Dendritic cell treated with granulocyte-macrophage colony-stimulating factor and Interleukin-4, amounts not matched to agents 40 ng/mL and 50 ng/mL, for 4 days (primary cell): ENCODE results near the gene CEP83.
A peak's percentile ranks its signal among the peaks of the same experiment; 100 is the strongest.
"Not testable (repeated sequence)": the region's sequence is repeated elsewhere in the genome, so short reads cannot be mapped to it uniquely, and the experiment has no call there.

Source experiments
- H3K27ac Mint-ChIP-seq: one replicate; pipeline ENCODE4 v1.8.0; 2022; ENCODE audit warnings: mild to moderate bottlenecking, mixed read lengths
- H3K27me3 Mint-ChIP-seq: one replicate; pipeline ENCODE4 v1.8.0; 2022; ENCODE audit warnings: mild to moderate bottlenecking, mixed read lengths
- H3K36me3 Mint-ChIP-seq: one replicate; pipeline ENCODE4 v1.8.0; 2022; ENCODE audit warnings: low read depth, mixed read lengths
- H3K4me1 Mint-ChIP-seq: one replicate; pipeline ENCODE4 v1.8.0; 2022; ENCODE audit warnings: low read depth, mixed read lengths
- H3K4me3 Mint-ChIP-seq: one replicate; pipeline ENCODE4 v1.8.0; 2022; ENCODE audit warnings: mild to moderate bottlenecking, moderate library complexity, mixed read lengths
- H3K9me3 Mint-ChIP-seq: one replicate; pipeline ENCODE4 v1.8.0; 2022; ENCODE audit warnings: mixed read lengths
- intact Hi-C: fragments of 100-400 bp; cut with micrococcal nuclease; formaldehyde crosslinking; loops from one replicate; pipeline ENCODE4 v1.15.0; 2022

The CEP83 gene

DNA sequence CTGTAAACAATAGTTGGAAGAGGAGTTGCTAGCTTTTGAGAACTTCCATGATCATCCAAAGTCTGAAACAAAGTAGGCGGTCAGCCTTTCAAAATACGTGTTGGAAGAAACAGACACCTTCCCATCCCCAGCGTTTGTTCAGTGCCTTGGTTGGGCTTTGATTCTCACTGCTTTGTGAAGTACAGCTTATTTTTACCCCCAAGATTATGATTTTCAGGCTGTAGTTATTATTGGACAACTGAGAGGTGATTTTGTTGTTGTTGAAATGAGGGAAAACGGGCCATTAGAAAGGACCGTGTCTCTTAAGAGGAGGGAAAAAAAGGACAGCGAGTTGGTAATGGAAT lies 921 bp upstream of the CEP83 start:
- H3K9me3 Mint-ChIP-seq = no peaks in the 10 kb centered on the region
- H3K4me3 Mint-ChIP-seq = peak overlapping the region; percentile 97
- intact Hi-C loops = no loop called here
- peaks cover 6% of the 10 kb centered on the region for H3K36me3 Mint-ChIP-seq
- peaks cover 8% of the 10 kb centered on the region for H3K4me1 Mint-ChIP-seq
- H3K27me3 Mint-ChIP-seq = peaks cover 2% of the 10 kb centered on the region
- H3K27ac Mint-ChIP-seq = peak overlapping the region; percentile 88

DNA sequence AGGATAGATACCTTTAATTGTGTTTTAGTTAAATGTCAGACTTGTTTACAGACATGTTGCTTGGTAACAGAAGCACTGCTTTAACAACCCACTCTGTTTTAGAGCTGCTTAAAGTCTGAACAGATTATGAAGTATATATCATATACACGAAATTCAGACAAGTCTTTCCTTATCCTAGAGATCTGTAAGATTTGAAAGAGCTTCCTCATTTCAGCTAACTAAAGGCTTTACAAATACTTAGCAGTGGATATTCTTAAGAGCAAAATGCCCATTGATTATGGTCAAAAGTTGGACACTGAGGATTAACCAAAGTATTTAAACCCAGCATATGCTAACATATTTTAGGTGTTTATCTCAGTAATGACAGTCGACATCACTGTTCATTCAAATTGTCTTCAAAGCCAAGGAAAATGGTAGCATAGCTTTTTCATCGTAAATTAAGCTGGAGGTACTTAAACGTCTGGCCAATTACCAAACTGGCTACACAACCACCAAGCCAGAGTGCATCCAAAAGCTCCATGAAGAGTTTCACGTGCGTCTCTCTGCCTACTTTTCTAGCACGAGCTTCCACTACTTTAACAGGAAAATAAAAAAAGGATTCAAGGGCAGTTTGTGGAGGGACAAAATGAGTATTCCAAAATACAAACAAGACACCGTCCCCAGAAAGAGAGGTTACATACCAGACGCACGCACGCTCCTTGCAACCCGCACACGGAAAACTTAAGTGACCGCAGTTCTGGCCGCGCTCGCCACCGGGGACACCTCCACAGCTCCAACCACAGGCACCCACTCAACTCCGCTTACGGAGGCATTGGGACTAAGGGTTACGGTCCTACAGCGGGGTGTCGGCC lies 565 bp downstream of the CEP83 start:
- intact Hi-C loops = no loop called here
- H3K27me3 Mint-ChIP-seq = peaks cover 2% of the 10 kb centered on the region
- H3K27ac Mint-ChIP-seq = peak overlapping the region; percentile 88
- peaks cover 8% of the 10 kb centered on the region for H3K9me3 Mint-ChIP-seq
- H3K4me1 Mint-ChIP-seq = peaks cover 8% of the 10 kb centered on the region
- H3K36me3 Mint-ChIP-seq = peaks cover 16% of the 10 kb centered on the region
- peak overlapping the region; percentile 97 for H3K4me3 Mint-ChIP-seq

DNA sequence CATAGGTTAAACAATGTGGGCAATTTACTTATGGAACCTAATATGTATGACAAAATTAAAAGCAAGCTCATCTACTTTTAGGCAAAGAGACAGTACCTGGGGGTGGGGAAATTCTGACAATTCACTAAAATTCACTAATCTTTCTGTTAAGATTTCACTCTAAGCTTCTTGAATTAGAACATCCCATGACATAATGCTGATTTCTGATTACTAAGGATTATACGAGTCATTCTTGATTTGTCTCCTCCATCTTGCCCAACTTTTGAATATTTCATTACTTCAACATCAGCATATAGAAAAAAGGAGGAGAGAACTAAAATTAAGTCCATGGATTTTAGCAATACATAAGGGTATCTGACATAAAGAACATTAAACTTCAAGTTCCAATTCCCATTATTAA lies 2.4 kb downstream of the CEP83 start:
- H3K27ac Mint-ChIP-seq = no peak overlapping the region
- peaks cover 8% of the 10 kb centered on the region for H3K4me1 Mint-ChIP-seq
- H3K27me3 Mint-ChIP-seq = no peaks in the 10 kb centered on the region
- intact Hi-C loops = no loop called here
- peaks cover 8% of the 10 kb centered on the region for H3K9me3 Mint-ChIP-seq
- peaks cover 24% of the 10 kb centered on the region for H3K36me3 Mint-ChIP-seq
- no peak overlapping the region for H3K4me3 Mint-ChIP-seq

DNA sequence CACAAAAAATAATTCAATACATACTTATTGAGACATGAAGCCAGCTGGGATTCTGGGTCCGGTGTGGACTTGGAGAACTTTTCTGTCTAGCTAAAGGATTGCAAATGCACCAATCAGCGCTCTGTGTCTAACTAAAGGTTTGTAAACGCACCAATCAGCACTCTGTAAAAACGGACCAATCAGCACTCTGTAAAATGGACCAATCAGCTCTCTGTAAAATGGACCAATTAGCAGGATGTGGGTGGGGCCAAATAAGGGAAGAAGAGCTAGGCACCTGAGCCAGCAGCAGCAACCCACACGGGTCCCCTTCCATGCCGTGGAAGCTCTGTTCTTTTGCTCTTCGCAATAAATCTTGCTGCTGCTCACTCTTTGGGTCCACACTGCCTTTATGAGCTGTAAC lies 5.3 kb downstream of the CEP83 start:
- H3K4me3 Mint-ChIP-seq, H3K4me1 Mint-ChIP-seq, H3K27me3 Mint-ChIP-seq, H3K27ac Mint-ChIP-seq, H3K9me3 Mint-ChIP-seq, intact Hi-C loops: not testable (repeated sequence)
- peaks cover 20% of the 10 kb centered on the region for H3K36me3 Mint-ChIP-seq

DNA sequence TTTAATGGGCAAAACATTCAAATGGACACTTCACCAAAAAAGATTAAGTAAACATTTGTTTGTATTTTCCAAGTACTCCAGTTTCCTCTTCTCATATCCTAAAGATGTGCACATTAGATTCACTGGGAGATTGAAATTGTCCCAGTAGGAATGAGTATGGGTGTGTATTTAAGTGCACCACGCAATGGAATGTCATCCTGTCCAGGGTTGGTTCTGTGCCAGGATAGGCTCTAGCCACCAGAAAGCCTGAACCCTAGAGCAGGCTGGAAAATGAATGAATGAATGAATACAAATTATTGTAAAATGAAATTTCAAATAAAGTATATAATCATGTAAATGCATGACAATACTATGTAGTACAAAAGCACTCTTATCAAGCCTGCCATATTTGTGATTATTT lies 14.0 kb downstream of the CEP83 start:
- Mint-ChIP-seq H3K9me3 (peaks cover 29% of the 10 kb centered on the region), H3K4me3 (no peak overlapping the region), H3K27me3 (no peaks in the 10 kb centered on the region), H3K4me1 (no peaks in the 10 kb centered on the region), H3K27ac (no peak overlapping the region), H3K36me3 (peaks cover 9% of the 10 kb centered on the region)
- intact Hi-C loops = no loop called here

DNA sequence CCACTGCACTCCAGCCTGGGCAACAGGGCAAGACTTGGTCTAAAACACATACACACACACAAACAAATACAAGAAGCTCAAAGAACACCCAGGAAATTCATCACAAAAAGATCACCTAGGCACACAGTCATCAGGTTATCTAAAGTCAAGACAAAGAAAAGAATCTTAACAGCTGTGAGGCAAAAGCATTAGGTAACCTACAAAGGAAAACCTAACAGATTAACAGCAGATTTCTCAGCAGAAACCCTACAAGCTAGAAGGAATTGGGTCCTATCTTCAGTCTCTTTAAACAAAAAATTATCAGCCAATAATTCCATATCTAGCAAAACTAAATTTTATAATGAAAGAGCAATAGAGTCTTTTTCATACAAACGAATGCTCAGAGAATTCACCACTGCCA lies 22.4 kb downstream of the CEP83 start:
- intact Hi-C loops = no loop called here
- peaks cover 48% of the 10 kb centered on the region for H3K9me3 Mint-ChIP-seq
- no peak overlapping the region for H3K4me3 Mint-ChIP-seq
- no peak overlapping the region for H3K27ac Mint-ChIP-seq
- H3K27me3 Mint-ChIP-seq = no peaks in the 10 kb centered on the region
- peaks cover 10% of the 10 kb centered on the region for H3K4me1 Mint-ChIP-seq
- no peaks in the 10 kb centered on the region for H3K36me3 Mint-ChIP-seq

DNA sequence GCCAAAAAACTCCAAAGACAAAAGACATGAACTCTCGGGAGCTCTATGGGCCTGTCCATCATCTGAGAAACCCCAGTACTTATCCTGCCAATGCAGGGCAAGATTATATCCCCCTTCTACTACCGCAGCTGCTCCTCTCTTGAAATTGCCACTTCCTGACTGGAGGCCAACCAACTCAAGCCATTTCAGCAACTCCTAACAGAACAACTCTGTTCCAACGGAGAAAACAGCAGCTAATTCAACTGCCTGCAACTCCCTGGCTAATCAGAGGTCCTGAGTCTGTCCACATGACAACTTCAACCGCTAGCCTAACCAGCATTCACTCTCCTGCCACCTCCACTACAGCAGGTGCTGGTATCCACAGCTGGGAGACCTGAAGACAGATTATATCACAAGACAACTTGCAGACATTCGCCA lies 24.1 kb downstream of the CEP83 start:
- Mint-ChIP-seq H3K36me3 (peaks cover 11% of the 10 kb centered on the region), H3K27ac (no peak overlapping the region), H3K9me3 (peaks cover 47% of the 10 kb centered on the region), H3K4me3 (no peak overlapping the region), H3K27me3 (no peaks in the 10 kb centered on the region), H3K4me1 (peaks cover 10% of the 10 kb centered on the region)
- intact Hi-C loops = loop anchor here (2.0 kb wide), 1 partner anchor 289 kb away; no protein-coding TSS in a partner anchor

DNA sequence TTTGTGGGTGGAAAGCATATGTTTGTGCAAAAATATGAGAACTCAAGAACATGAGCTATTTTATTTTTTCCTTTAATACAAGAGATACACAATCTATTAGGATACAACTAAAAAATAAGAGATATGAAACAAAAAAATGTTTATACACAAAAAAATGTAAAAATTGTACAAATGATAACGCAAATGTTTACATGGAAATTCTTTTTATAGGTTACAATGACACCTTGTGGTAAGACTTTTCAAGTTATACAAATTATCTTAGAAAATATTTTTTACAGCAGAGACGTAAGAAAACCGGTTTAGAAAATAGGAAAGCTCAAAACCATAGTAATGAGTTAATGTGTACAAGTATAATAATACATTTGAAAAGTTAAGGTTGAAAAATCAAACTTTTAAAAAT lies 25.5 kb downstream of the CEP83 start:
- Mint-ChIP-seq H3K9me3 (peaks cover 47% of the 10 kb centered on the region), H3K27ac (no peak overlapping the region), H3K36me3 (peaks cover 18% of the 10 kb centered on the region), H3K4me3 (no peak overlapping the region), H3K4me1 (peaks cover 10% of the 10 kb centered on the region), H3K27me3 (no peaks in the 10 kb centered on the region)
- intact Hi-C loops = loop anchor here (2.0 kb wide), 1 partner anchor 287 kb away; no protein-coding TSS in a partner anchor

DNA sequence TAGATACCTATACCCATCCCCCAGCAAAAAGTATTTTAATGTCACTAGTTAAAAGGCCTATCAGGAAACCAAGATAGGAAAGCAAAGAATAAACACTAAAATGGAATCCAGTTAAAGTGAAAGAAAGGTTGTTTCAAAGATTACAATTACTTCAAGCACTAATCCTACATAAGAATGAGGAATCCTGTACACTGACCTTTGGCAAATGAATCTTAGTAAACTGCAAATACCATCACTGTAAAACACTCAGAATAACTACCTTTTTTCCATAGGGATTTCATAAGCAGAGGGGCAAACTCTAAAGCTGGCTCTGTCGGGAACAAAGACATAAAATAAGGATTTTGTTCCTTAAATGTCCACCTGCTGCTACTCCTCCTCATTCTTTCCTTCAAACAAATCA lies 25.9 kb downstream of the CEP83 start:
- H3K4me3 Mint-ChIP-seq = no peak overlapping the region
- H3K27ac Mint-ChIP-seq = no peak overlapping the region
- peaks cover 43% of the 10 kb centered on the region for H3K9me3 Mint-ChIP-seq
- intact Hi-C loops = loop anchor here (2.0 kb wide), 1 partner anchor 287 kb away; no protein-coding TSS in a partner anchor
- peaks cover 18% of the 10 kb centered on the region for H3K36me3 Mint-ChIP-seq
- peaks cover 10% of the 10 kb centered on the region for H3K4me1 Mint-ChIP-seq
- H3K27me3 Mint-ChIP-seq = no peaks in the 10 kb centered on the region

DNA sequence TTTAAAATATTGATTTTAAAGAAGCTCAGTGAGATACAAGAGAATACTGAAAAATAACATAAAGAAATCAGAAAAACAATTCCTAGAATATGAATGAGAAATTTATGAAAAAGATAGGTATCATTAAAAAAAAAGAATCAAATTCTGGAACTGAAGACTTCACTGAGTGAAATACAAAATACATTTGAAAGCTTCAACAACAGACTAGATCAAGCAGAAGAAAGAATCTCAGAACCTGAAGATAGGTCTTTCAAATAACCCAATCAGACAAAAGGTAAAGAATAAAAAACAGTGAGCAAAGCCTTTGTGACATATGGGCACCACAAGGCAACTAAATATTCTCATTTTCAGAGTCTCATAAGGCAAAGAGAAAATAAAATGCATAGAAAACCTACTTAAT lies 29.4 kb downstream of the CEP83 start:
- H3K36me3 Mint-ChIP-seq = peaks cover 23% of the 10 kb centered on the region
- peaks cover 2% of the 10 kb centered on the region for H3K4me1 Mint-ChIP-seq
- intact Hi-C loops = no loop called here
- H3K4me3 Mint-ChIP-seq = no peak overlapping the region
- no peak overlapping the region for H3K27ac Mint-ChIP-seq
- H3K27me3 Mint-ChIP-seq = no peaks in the 10 kb centered on the region
- H3K9me3 Mint-ChIP-seq = peaks cover 38% of the 10 kb centered on the region

DNA sequence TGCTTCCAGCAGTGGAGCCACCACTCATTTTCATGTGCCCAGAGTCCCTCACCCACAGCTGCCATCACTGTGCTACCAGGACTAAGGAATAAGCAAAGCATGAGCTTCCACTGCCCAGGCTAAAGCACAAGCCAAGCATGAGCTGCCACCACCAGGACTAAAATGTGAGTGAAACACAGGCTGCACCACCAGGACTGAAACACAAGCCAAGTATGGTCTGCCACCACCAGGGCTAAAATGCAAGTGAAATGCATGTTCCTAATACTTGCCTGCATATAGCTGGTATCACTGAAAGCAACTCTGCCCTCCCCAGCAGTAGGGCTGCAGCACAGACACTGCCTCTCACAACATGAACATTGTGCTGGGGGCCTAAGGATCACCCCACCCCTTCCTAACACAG lies 30.0 kb downstream of the CEP83 start:
- Mint-ChIP-seq H3K4me1 (no peaks in the 10 kb centered on the region), H3K9me3 (peaks cover 45% of the 10 kb centered on the region), H3K27me3 (no peaks in the 10 kb centered on the region), H3K27ac (no peak overlapping the region), H3K4me3 (no peak overlapping the region), H3K36me3 (peaks cover 26% of the 10 kb centered on the region)
- intact Hi-C loops = no loop called here

DNA sequence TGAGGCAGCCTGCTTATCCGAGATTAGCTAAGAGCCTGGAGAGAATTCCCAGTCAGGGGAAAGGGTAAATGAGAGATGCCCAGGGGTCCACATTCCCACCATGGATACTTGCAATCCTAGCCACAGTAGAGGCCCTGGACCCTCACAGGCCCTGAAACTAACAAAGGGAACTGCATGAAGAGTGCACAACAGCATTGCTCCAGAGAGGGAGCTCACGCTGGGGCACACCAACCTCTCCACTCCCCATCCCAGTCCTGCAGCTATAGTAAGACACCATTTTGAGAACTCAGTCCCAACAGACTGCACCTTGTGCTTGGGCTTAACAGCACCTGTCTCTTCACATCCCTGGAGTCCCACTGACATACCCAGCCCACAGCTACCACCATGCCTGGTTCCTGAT lies 30.5 kb downstream of the CEP83 start:
- Mint-ChIP-seq H3K36me3 (peaks cover 31% of the 10 kb centered on the region), H3K9me3 (peaks cover 49% of the 10 kb centered on the region), H3K27ac (no peak overlapping the region), H3K27me3 (no peaks in the 10 kb centered on the region), H3K4me3 (no peak overlapping the region), H3K4me1 (no peaks in the 10 kb centered on the region)
- intact Hi-C loops = no loop called here

DNA sequence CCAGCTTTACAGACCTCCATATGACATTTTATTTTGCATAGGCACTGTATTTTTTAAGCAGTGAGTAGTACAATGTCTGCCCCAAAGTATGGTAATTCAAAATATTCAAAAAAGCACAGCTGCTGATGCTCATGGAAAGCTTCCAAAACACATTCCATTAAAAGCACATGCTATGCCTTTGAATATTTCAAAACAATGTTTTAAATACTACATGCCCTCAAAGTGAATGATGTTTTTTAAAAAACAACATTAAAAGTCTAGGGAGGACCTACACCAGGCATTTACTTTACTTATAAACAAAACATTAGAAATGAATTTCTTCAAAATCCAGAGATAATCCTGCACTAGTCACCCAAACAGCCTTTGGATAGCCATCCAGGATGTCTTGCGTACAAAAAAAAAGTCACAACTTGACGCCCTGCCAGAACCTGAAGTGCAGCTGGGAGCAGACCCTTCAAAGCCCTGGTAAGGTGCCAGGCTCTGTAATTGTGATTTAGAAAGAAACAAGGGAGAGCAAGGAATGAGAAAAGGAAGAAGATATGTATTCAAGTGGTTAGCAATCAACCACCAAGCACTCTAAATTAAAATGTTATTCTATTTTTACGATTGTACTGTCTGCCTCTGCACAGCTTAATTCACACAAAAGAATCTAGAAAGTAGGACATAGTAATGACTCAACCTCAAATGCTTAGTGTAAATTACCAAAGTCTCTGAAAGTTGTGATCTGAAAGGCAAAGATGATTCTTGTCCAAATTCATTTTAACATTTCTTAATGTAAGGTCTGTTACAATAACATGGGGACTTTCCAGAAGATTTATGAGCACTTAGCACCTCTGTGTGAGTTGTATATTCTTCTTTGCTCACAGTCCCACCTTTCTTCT lies 31.9 kb downstream of the CEP83 start:
- no peaks in the 10 kb centered on the region for H3K27me3 Mint-ChIP-seq
- H3K4me1 Mint-ChIP-seq = no peaks in the 10 kb centered on the region
- H3K36me3 Mint-ChIP-seq = peaks cover 39% of the 10 kb centered on the region
- intact Hi-C loops = no loop called here
- peaks cover 64% of the 10 kb centered on the region for H3K9me3 Mint-ChIP-seq
- no peak overlapping the region for H3K4me3 Mint-ChIP-seq
- no peak overlapping the region for H3K27ac Mint-ChIP-seq

DNA sequence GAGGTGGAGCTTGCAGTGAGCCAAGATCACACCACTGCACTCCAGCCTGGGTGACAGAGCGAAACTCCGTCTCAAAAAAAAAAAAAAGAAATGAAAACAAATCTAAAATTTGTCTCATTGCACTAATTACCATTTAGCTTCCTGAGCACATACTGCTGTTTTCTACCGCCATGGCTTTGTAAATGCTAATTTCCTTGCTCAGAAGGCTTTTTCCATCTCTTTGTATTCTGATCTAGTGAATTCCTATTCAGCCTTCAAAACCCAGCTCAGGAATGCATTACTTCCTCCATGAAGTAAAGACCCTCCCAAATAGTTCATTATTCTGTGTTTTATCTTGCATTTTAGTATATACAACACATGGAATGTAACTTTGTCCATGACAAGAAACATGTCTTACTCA lies 33.6 kb downstream of the CEP83 start:
- H3K27me3 Mint-ChIP-seq = no peaks in the 10 kb centered on the region
- no peaks in the 10 kb centered on the region for H3K4me1 Mint-ChIP-seq
- peaks cover 73% of the 10 kb centered on the region for H3K9me3 Mint-ChIP-seq
- H3K36me3 Mint-ChIP-seq = peaks cover 43% of the 10 kb centered on the region
- no peak overlapping the region for H3K27ac Mint-ChIP-seq
- no peak overlapping the region for H3K4me3 Mint-ChIP-seq
- intact Hi-C loops = no loop called here
